ENCODE measurements around the gene TARBP1.

Gene TARBP1

DNA sequence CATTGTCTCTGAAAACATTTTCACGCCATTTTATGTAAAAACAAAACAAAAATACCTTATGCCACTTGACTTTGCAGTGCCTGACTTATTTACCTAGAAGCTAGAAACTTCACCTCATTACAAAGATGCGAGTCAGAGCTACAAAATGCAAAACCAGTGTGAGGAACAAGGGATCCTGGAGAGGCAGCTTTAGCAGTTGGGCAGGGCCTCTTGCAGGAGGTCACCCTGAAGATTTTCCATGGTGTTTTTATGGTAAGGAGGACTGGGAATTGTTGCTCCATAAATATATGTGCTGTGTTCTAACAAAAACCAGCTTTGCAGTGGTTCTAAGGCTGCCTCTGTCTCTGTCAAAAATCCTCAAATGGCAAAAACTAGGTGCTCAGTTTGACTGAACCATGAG, 36.4 kb upstream of the TARBP1 start:
- no peak overlapping the region for H3K4me3 ChIP-seq (ENCODE audit: low read depth, low read length)
- DNase-seq (ENCODE audit: low read depth, low spot score), result peak; percentile 71
- in situ Hi-C loops (cut with HindIII; ENCODE audit: low sequenced_read_pairs), result no loop called here
- TF ChIP-seq, protein P1, sequence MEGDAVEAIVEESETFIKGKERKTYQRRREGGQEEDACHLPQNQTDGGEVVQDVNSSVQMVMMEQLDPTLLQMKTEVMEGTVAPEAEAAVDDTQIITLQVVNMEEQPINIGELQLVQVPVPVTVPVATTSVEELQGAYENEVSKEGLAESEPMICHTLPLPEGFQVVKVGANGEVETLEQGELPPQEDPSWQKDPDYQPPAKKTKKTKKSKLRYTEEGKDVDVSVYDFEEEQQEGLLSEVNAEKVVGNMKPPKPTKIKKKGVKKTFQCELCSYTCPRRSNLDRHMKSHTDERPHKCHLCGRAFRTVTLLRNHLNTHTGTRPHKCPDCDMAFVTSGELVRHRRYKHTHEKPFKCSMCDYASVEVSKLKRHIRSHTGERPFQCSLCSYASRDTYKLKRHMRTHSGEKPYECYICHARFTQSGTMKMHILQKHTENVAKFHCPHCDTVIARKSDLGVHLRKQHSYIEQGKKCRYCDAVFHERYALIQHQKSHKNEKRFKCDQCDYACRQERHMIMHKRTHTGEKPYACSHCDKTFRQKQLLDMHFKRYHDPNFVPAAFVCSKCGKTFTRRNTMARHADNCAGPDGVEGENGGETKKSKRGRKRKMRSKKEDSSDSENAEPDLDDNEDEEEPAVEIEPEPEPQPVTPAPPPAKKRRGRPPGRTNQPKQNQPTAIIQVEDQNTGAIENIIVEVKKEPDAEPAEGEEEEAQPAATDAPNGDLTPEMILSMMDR (IDR thresholded peaks at IDR 0.05; ENCODE audit: low read depth, low read length), result no peak

DNA sequence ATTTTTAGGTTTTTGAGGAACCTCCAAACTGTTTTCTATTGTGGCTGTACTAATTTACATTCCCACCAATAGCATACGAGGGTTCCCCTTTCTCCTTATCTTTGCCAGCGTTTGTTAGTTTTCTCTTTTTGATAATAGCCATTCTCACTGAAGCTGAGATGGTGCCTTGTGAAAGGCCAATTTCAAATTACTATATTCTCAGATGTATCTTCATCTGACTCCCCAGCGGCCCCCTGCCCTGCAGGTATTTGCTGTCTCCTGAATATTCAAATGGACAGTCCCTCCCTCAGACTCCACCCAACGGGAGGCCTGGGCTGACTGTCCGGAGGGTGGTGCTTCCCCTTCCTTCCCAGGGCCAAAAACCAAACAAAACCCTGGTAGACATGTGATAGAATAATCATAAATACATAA, 33.5 kb upstream of the TARBP1 start:
- TF ChIP-seq, protein P1 (IDR thresholded peaks at IDR 0.05; ENCODE audit: low read depth, low read length), result no peak
- in situ Hi-C loops (cut with HindIII; ENCODE audit: low sequenced_read_pairs), result no loop called here
- DNase-seq (ENCODE audit: low read depth, low spot score), result no peak
- H3K4me3 ChIP-seq (ENCODE audit: low read depth, low read length), result no peak overlapping the region

DNA sequence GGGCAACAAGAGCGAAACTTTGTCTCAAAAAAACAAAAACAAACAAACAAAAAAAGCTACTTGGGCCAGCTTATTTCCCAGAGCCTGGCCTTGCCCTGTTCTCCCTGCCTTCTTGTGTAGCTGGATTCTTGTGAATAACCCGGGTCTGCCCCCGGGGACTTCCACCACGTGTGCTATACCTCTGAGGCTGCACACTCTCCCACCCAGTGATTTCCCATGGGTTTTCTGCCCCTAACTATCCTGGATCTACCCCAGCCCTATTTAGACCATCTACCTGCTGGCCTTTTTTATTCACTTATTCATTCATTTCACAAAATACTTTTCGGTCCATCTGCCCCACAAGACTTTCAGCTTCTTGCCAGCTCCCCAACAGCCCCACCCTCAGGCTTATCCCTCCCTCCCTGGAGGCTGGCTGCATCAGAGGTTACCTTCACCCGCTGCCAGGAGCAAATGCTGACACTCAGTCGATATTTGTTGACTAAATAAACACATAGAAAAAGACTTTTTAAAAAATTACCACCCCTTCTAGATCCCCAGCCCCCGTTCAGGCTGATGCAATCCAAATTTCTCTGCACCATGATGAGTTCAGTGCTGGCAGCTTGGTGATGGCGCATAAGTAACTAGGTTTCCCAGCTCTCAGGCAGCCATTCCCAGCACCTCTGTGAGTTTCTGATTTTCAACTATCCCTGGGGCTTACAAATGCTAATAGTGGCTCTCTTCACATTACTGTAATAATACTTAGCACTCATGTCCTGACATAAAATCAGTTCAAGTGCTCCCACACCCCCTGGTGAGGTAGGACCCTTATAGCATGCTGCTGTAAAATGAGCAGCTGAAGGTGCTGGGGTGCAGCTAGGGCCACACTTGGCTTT, 30.7 kb upstream of the TARBP1 start:
- TF ChIP-seq, protein P1 (IDR thresholded peaks at IDR 0.05; ENCODE audit: low read depth, low read length), result no peak
- no peak overlapping the region for H3K4me3 ChIP-seq (ENCODE audit: low read depth, low read length)
- no peak for DNase-seq (ENCODE audit: low read depth, low spot score)
- in situ Hi-C loops (cut with HindIII; ENCODE audit: low sequenced_read_pairs), result no loop called here

DNA sequence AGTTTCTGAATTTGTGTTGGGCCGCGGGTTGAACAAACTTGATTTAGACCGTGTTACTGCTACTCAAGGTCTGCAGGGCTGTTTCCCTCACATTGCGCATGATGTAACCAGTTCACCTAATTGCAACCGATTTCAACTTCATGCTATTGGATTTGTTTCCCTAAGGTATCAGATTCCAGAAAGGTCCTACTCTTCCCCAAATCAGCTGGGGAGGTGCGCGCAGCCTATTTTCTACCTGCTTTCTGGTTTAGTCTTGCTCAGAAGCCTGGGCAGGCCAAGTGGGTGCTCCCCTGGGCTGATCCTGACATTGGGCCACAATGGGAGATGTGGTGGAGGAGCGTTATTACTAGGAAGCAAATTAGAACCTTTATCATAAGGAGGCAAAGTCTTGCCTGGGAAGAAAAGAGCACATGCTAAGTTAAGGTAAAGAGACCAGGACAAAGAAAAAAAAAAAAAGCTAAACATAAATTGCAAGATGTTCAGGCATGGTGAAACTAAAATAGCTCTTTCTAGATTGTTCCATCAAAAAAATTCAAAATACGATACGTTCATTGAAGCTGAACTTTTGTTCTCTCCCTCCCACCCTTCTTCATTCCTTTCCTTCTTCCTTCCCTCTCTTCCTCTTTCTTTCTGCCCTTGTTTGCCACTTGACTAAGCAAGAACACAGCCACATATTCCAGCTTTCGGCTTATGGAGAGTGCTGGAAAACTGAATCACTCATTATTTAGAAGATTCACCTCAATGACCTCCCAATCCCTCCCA, 28.8 kb upstream of the TARBP1 start:
- in situ Hi-C loops (cut with HindIII; ENCODE audit: low sequenced_read_pairs), result no loop called here
- no peak overlapping the region for H3K4me3 ChIP-seq (ENCODE audit: low read depth, low read length)
- DNase-seq (ENCODE audit: low read depth, low spot score), result no peak
- TF ChIP-seq, protein P1 (IDR thresholded peaks at IDR 0.05; ENCODE audit: low read depth, low read length), result no peak

DNA sequence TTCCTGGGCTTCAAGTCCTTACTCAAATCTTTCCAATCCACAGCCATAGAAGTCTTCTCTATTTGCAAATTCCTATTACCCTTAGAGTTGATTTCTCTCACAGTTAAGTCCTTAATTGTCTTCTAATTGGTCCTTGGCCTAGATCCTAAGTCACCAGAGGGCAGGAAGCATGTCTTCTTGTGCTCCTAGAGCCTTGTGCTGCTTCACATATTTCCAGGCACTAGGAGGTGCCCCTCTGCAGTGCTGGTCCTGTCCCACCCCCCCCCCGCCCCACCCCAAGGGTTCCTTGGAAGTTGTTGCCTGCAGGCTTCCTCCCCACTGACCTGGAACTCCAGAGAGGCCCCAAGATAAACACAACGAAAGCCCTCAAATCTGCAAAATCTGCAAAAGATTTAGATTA, 28.1 kb upstream of the TARBP1 start:
- in situ Hi-C loops (cut with HindIII; ENCODE audit: low sequenced_read_pairs), result no loop called here
- H3K4me3 ChIP-seq (ENCODE audit: low read depth, low read length), result no peak overlapping the region
- no peak for DNase-seq (ENCODE audit: low read depth, low spot score)
- TF ChIP-seq, protein P1 (IDR thresholded peaks at IDR 0.05; ENCODE audit: low read depth, low read length), result no peak

DNA sequence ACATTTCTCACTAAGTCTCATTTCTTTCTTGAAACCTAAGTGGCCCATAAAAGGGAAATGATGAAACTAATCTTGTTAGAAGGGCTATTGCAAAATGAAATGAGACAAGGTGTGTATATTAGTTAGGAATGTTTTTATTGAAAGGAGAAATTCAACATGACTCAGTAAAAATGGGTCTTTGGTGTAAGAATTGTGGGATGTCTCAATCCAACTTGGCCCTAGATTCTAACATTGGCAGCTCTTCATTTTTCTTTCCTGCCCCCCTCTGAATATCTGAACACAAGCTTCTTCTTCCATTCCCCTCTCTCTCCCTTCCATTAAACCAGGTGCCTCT, 26.8 kb upstream of the TARBP1 start:
- peak; percentile 49 for DNase-seq (ENCODE audit: low read depth, low spot score)

More for the DNA sequence above, 26.8 kb upstream of the TARBP1 start:
- TF ChIP-seq, protein P1 (IDR thresholded peaks at IDR 0.05; ENCODE audit: low read depth, low read length), result no peak
- in situ Hi-C loops (cut with HindIII; ENCODE audit: low sequenced_read_pairs), result no loop called here
- no peak overlapping the region for H3K4me3 ChIP-seq (ENCODE audit: low read depth, low read length)

Data from astrocyte of the spinal cord (primary cell).